ENCODE results near the gene CT45A10.
"Not testable (repeated sequence)": the region's sequence is repeated elsewhere in the genome, so short reads cannot be mapped to it uniquely, and the experiment has no call there.

CT45A10 gene, protein sequence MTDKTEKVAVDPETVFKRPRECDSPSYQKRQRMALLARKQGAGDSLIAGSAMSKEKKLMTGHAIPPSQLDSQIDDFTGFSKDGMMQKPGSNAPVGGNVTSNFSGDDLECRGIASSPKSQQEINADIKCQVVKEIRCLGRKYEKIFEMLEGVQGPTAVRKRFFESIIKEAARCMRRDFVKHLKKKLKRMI

GRCh38 chrX:135893294-135893817, at the start of gene CT45A10, which contains the start of gene SAGE1:
Gene CT45A10, minus strand, starts transcription at chrX:135893444. Its CDS starts 8,100 bp downstream, at chrX:135885344.
Gene SAGE1, plus strand, starts transcription at chrX:135893716. Its CDS starts 2,527 bp downstream, at chrX:135896243.
- DNase-seq: no peak

DNA sequence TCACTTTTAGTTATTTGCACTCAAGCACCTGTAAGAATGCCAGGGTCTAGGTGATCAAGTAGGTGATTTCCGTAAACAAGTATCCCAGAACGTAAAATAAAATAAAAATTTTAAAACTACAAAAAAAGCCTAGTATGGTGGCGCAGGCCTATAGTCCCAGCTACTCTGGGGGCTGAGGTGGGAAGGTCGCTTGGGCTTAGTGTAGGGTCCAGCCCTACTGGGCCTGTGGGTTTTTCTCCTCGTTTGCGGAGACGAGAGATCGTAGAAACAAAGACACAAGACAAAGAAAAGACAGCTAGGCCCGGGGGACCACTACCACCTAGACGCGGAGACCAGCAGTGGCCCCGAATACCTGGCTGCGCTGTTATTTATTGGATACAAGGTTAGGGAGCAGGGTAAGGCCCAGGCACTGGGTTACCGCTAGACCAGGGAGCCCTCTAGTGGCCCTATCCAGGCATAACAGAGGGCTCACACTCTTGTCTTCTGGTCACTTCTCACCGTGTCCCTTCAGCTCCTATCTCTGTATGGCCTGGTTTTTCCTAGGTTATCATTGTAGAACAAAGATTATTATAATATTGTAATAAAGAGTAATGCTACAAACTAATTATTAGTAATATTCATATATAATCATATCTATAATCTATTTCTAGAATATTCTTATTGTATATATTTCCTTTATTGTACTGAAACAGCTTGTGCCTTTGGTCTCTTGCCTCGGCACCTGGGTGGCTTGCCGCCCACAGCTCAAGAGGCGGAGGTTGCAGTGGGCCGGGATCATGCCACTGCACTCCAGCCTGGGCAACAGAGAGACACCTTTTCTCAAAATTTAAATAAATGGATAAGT, 38.6 kb upstream of the CT45A10 start:
- DNase-seq: no peak

- no peak for DNase-seq
Observed at GRCh38 chrX:135927897-135928296, 34.7 kb upstream of the CT45A10 start.

DNA sequence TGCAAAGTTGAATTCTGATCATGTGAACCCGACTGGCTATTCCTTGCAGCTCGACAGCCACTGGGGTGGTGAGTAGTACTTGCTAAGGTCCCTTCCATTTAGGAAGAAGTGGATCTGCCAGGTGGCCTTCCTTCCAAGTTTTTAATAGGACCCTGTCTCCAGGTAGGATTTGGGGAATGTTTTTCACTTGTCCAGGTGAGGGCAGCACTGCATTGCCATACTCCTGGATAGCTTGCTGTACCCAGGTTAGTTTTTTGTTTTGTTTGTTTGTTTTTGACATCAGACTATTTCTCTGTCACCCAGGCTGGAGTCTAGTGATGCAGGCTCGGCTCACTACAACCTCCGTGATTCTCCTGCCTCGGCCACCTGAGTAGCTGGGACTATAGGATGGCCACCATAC, 30.1 kb upstream of the CT45A10 start:
- DNase-seq: no peak

DNA sequence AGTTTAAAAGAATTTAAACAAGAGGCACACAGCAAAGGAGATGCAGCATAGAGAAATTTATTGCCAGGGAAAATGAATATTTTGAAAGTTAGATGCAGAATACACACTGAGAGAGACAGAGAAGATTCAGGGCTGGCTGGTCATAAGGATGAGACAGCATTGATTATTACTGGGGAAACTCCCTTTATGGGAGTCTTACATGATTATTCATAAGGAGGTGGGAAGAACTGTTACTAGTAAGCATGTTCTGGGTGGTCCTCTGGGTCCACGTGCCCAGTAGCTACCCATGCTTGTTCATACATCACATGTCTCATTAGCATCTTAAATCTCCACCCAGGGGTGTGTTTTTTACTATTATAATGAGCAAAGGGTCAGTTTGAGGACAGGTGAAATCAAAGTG, 27.3 kb upstream of the CT45A10 start:
- DNase-seq: not testable (repeated sequence)

DNA sequence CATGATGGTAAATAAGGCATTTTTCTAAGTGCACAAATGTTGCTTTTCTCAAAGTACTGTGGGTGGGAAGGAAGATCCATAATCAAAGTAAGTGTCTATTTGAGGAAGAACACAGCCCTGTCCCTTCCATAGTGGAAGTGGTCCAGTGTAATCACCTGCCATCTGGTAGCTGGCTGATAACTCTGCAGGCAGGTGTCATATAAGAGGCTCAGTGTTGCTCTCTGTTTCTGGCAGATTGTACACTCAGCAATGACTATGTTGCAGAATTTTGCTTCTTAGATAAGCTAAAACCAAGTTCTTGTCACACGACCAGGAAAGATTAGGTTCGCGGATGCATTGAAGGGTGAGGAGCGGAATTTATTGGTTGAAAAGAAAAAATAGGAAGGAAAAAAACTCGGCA, 21.2 kb upstream of the CT45A10 start:
- no peak for DNase-seq

GRCh38 chrX:135910251-135910650, 17.0 kb upstream of the CT45A10 start:
- no peak for DNase-seq

GRCh38 chrX:135892781-135893180, 463 bp downstream of the CT45A10 start:
- no peak for DNase-seq

GRCh38 chrX:135890087-135890585, 3.1 kb downstream of the CT45A10 start:
- DNase-seq: no peak

DNA sequence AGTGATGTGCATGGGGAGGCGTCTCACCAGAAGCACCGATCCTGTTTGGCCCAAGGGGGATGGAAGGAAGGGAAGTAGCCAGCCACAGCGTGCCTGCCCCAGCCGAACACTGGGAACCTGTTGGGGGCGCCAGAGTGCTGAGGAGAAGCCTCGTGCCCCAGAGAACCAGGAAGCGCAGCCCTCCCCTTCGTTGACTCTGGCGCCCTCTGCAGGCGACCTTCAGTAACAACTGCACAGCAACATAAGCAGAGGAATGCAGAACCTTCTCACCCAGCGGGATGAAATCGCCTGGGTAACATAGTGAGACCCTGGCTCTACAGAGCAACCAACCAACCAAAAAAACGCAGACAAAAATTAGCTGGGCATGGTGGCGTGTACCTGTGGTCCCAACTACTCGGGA, 4.3 kb downstream of the CT45A10 start:
- not testable (repeated sequence) for DNase-seq

GRCh38 chrX:135888230-135888629, 5.0 kb downstream of the CT45A10 start:
- not testable (repeated sequence) for DNase-seq

GRCh38 chrX:135882741-135883140, 10.5 kb downstream of the CT45A10 start:
- not testable (repeated sequence) for DNase-seq

DNA sequence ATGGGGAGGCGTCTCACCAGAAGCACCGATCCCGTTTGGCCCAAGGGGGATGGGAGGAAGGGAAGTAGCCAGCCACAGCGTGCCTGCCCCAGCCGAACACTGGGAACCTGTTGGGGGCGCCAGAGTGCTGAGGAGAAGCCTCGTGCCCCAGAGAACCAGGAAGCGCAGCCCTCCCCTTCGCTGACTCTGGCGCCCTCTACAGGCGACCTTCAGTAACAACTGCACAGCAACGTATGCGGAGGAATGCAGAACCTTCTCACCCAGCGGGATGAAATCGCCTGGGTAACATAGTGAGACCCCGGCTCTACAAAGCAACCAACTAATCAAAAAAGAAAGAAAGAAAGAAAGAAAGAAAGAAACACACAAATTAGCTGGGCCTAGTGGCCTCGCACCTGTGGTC, 21.5 kb downstream of the CT45A10 start, which contains the start of gene CT45A9:
TSS of gene CT45A9 (minus strand) at position 101 of the 400 bp plus-strand sequence. CDS start 3,751 bp downstream, outside the sequence.
- not testable (repeated sequence) for DNase-seq

DNA sequence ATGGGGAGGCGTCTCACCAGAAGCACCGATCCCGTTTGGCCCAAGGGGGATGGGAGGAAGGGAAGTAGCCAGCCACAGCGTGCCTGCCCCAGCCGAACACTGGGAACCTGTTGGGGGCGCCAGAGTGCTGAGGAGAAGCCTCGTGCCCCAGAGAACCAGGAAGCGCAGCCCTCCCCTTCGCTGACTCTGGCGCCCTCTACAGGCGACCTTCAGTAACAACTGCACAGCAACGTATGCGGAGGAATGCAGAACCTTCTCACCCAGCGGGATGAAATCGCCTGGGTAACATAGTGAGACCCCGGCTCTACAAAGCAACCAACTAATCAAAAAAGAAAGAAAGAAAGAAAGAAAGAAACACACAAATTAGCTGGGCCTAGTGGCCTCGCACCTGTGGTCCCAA, 38.8 kb downstream of the CT45A10 start, which contains the start of gene CT45A8:
TSS of gene CT45A8 (minus strand) at position 101 of the 400 bp plus-strand sequence. CDS start 3,755 bp downstream, outside the sequence.
- DNase-seq: not testable (repeated sequence)

GRCh38 chrX:135837180-135837579, 56.1 kb downstream of the CT45A10 start, which contains the start of gene CT45A7:
Gene CT45A7, minus strand, starts transcription at chrX:135837280. Its CDS starts 3,747 bp downstream, at chrX:135833533.
- not testable (repeated sequence) for DNase-seq
